GM19240 (cell line): Measurements from ENCODE around the gene ATG10.
"Not testable (repeated sequence)": the region's sequence is repeated elsewhere in the genome, so short reads cannot be mapped to it uniquely, and the experiment has no call there.

Source experiments
- DNase-seq: peaks from one replicate; pipeline ENCODE4 v3.0.0; 2011; ENCODE audit warnings: low spot score; ENCODE audit not compliant: insufficient read length

ATG10 gene

DNA sequence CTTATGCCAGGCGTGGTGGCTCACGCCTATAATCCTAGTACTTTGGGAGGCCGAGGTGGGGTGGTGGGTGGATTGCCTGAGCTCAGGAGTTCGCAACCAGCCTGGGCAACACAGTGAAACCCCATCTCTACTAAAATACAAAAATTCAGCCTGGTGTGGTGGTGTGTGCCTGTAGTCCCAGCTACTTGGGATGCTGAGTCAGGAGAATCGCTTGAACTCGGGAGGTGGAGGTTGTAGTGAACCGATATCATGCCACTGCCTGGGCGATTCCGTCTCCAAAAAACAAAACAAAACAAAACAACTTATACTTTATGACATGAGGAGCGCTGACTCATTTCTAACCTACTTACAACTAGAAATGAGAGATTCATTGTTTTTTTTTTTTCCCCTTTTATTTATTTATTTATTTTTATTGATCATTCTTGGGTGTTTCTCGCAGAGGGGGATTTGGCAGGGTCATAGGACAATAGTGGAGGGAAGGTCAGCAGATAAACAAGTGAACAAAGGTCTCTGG lies 10.4 kb downstream of the ATG10 start:
- DNase-seq: not testable (repeated sequence)

- DNase-seq: not testable (repeated sequence)
These were observed 11.3 kb downstream of the ATG10 start for GRCh38 chr5:81983148-81983547.

- DNase-seq: not testable (repeated sequence)
These were observed 11.7 kb downstream of the ATG10 start for GRCh38 chr5:81983563-81983962.

- DNase-seq: no peak
These were observed 14.3 kb downstream of the ATG10 start for GRCh38 chr5:81986126-81986525.

DNA sequence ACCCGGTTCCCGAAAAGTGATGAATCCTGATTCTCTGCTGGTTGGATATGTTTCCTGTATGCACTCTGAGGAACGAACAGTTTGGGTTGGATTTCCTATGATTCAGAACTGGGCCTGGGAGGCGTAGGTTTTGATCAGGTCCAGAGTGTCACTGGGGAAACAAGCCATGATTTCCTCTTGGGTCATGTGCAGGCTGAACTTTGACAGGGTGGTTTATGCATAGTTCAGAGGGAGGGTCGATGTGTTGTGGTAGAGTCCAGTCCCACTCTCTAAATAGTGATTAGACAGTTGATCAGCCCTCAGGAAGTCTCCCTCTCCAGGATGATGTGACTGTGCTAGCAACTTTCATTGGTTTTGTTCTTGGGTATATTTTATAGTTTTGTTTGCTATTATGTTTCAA lies 17.4 kb downstream of the ATG10 start:
- no peak for DNase-seq

GRCh38 chr5:81994679-81995078 lies 22.9 kb downstream of the ATG10 start:
- DNase-seq: no peak

DNA sequence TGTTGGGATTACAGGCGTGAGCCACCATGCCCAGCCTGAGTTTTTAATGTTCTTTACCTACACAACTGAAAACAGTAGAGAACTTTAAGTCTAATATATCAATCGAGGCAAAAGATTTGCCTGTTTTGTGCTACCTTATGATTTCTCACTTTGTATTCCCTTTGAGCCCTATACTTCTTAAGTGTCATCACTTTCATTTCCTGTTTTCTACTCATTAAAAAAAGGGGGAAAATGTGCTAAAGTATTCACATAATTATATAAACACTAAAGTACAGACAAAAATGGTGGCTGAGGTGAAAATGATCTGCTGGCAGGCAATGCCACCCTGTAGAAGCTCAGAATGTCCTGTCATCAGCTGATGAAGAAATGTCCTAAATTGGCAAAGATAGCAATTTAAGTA lies 23.6 kb downstream of the ATG10 start:
- no peak for DNase-seq

- no peak for DNase-seq
These were observed 32.7 kb downstream of the ATG10 start for GRCh38 chr5:82004511-82004910.

- DNase-seq: not testable (repeated sequence)
These were observed 38.0 kb downstream of the ATG10 start for GRCh38 chr5:82009869-82010268.

DNA sequence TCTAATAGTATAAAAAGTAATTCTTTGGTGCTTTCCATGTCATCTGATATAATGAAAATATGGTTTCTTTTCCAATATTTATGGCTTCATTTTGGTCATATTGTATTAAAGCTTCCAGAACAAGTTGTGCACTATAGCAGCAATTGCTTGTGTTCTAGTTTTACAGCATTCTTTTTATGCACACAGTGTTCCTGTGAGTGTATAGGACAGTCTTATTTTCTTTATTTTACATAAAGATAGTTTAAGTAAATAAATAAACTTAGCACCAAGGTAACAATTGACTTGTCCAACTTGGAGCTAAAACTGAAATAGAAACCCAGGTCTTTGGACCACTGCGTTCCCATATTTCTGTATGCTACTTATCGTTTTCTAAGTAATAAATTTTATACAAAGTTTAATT lies 38.9 kb downstream of the ATG10 start:
- DNase-seq: no peak

DNA sequence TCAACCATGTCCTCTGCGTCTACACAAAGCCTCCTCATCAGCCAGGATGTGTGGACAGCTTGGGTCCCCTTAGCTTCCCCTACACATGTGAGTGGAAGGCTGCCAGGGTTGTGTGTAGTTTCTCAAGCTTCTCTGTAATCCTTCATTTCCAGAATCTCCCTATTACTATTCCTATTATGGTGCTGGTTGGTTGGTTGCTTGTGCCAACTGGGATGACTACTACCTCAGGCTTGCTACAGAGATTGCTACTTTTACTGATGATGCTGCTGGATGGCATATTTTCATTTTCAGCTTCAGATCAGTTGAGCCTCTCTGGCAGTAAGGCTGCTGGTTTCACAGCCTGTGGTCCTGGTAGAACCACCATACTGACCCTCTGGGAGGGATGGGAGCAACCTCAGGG lies 39.9 kb downstream of the ATG10 start:
- DNase-seq: no peak

DNA sequence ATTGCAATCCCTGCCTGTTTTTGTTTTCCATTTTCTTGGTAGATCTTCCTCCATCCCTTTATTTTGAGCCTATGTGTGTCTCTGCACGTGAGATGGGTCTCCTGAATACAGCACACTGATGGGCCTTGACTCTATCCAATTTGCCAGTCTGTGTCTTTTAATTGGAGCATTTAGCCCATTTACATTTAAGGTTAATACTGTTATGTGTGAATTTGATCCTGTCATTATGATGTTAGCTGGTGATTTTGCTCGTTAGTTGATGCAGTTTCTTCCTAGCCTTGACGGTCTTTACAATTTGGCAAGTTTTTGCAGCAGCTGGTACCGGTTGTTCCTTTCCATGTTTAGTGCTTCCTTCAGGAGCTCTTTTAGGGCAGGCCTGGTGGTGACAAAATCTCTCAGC lies 42.8 kb downstream of the ATG10 start:
- not testable (repeated sequence) for DNase-seq

GRCh38 chr5:82018462-82018861 lies 46.6 kb downstream of the ATG10 start:
- DNase-seq: no peak

GRCh38 chr5:82019342-82020138 lies 47.7 kb downstream of the ATG10 start:
- no peak for DNase-seq

- no peak for DNase-seq
These were observed 50.7 kb downstream of the ATG10 start for GRCh38 chr5:82022499-82022898.

- DNase-seq: no peak
These were observed 51.8 kb downstream of the ATG10 start for GRCh38 chr5:82023644-82024043.

DNA sequence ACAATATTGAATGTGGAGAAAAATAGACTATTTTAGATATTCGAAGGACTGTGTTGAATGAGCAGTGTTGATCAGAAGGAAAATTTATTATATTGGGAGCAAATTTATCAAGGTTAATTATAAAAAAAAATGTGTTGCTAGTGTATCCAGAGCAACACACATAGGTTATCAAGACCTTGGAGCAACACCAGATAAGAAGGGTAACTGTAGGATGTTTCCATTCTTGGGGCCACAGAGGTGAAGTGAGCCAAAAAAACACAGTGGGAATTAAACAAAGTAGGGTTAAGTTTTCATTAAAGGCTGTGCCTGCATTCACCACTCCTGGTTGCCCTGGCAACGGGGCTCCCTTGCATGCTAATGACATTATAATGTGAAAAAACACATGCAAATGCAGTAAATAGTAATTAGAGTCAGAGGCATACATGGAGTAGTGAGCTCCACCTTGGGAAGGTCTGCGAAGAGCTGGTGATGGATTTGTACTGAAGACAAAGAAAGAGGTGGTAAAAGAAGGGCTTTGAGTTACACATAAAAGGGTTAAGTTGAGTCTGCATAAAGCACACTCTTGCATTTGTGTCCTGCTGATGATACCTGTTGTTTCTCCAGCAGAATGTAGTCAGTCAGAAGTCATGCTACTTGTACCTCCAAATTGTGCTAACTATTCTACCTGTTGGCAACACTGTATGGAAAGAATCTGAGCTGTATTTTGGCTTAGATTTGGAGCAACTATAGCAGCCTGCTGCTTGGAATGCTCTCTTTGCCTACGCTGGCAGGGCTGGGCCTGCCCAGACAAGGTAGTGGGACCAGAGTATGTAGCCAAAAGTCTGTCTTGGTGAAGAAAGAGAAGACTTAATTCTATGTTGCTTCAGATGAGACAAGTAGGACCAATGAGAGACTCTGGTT lies 59.6 kb downstream of the ATG10 start:
- DNase-seq: no peak

DNA sequence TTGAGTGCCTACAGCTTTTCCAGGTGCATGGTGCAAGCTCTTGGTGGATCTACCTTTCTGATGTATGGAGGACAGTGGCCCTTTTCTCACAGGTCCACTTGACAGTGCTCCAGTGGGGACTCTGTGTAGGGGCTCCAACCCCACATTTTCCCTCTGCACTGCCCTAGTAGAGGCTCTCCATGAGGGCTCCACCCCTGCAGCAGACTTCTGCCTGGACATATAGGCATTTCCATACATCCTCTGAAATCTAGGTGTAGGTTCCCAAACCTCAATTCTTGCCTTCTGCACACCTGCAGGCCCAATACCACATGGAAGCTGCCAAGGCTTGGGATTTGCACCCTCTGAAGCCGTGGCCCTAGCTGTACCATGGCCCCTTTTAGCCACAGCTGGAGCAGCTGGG lies 71.1 kb downstream of the ATG10 start:
- DNase-seq: not testable (repeated sequence)

DNA sequence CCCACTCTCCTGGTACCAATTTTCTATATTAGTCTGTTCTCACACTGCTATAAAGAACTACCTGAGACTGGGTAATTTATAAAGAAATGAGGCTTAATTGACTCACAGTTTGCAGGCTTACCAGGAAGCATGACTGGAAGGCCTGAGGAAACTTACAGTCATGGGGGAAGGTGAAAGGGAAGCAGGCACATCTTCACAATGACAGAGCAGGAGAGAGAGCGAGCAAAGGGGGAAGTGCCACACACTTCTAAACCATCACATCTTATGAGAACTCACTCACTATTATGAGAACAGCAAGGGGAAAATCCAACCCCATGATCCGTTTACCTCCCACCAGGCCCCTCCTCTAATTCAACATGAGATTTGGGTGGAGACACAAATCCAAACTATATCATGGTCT lies 72.2 kb downstream of the ATG10 start:
- DNase-seq: no peak

- DNase-seq: no peak
These were observed 73.9 kb downstream of the ATG10 start for GRCh38 chr5:82045554-82046275.

DNA sequence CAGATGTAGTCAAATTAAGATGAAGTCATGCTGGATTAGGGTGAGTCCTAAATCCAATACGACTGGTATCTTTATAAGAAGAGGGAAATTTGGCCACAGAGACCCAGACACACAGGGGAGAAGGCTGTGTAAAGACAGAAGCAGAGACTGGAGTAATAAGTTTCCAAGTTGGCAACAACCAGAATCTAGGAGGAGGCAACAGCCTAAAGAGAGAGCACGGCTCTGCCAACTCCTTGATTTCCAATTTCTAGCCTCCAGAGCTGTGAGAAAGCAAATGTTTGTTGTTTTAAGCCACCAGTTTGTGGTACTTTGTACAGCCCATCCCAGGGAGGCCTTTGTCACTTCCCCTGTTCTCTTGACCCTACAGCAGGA lies 74.4 kb downstream of the ATG10 start:
- no peak for DNase-seq

GRCh38 chr5:82050955-82051354 lies 79.1 kb downstream of the ATG10 start:
- no peak for DNase-seq
